Neural cell (in vitro differentiated cells): ENCODE results near the gene FAM193A.

ENCODE experiments used
- POLR2AphosphoS5 ChIP-seq: IDR thresholded peaks from 2 replicates; pipeline ENCODE4 v1.6.1; 2012
- REST ChIP-seq: IDR thresholded peaks from 2 replicates; pipeline ENCODE4 v1.6.1; 2012; ENCODE audit warnings: borderline replicate concordance
- TF ChIP-seq, protein P1 (sequence below): fragments of 450-650 bp; IDR thresholded peaks from 2 replicates; pipeline ENCODE4 v1.5.1; 2014; ENCODE audit warnings: antibody characterized with exemption, mild to moderate bottlenecking, moderate library complexity; ENCODE audit not compliant: poor library complexity, severe bottlenecking

GRCh38 chr4:2492970-2493369 is 43.5 kb upstream of the FAM193A start:
- TF ChIP-seq REST (no peak), POLR2AphosphoS5 (no peak)
- TF ChIP-seq, protein P1, sequence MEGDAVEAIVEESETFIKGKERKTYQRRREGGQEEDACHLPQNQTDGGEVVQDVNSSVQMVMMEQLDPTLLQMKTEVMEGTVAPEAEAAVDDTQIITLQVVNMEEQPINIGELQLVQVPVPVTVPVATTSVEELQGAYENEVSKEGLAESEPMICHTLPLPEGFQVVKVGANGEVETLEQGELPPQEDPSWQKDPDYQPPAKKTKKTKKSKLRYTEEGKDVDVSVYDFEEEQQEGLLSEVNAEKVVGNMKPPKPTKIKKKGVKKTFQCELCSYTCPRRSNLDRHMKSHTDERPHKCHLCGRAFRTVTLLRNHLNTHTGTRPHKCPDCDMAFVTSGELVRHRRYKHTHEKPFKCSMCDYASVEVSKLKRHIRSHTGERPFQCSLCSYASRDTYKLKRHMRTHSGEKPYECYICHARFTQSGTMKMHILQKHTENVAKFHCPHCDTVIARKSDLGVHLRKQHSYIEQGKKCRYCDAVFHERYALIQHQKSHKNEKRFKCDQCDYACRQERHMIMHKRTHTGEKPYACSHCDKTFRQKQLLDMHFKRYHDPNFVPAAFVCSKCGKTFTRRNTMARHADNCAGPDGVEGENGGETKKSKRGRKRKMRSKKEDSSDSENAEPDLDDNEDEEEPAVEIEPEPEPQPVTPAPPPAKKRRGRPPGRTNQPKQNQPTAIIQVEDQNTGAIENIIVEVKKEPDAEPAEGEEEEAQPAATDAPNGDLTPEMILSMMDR: no peak
